ENCODE data around the gene NLRP1. TPM values are rescaled to one million over a fixed set of nuclear protein-coding genes. Genes with fewer than 3 reads are reported as not detected.

The NLRP1 gene
- total RNA-seq, 2 donors from 2014 or later = 11.4 to 16.5 TPM

GRCh38 chr17:5610956-5611355 is 26.6 kb upstream of the NLRP1 start:
- H3K36me3 ChIP-seq = no peaks in the 10 kb centered on the region
- DNase-seq (ENCODE audit: low spot score) = no peak
- no peak overlapping the region for H3K27ac ChIP-seq
- H3K9me3 ChIP-seq = no peaks in the 10 kb centered on the region
- no peak for TF ChIP-seq CTCF (IDR thresholded peaks at IDR 0.05)
- no peak overlapping the region for H3K4me3 ChIP-seq
- H3K4me1 ChIP-seq = no peaks in the 10 kb centered on the region
- H3K27me3 ChIP-seq = no peaks in the 10 kb centered on the region

- no peak for TF ChIP-seq CTCF (IDR thresholded peaks at IDR 0.05)
- H3K4me3 ChIP-seq = no peak overlapping the region
- H3K4me1 ChIP-seq = no peaks in the 10 kb centered on the region
- H3K27me3 ChIP-seq = no peaks in the 10 kb centered on the region
- no peak overlapping the region for H3K27ac ChIP-seq
- no peak for DNase-seq (ENCODE audit: low spot score)
- H3K36me3 ChIP-seq = no peaks in the 10 kb centered on the region
- H3K9me3 ChIP-seq = peaks cover 0 to 10% of the 10 kb centered on the region in 2 donors
These were observed 24.2 kb upstream of the NLRP1 start for GRCh38 chr17:5608399-5609112.

GRCh38 chr17:5607946-5608345 is 23.6 kb upstream of the NLRP1 start:
- no peak for DNase-seq (ENCODE audit: low spot score)
- Histone ChIP-seq H3K27ac (no peak overlapping the region), H3K9me3 (peaks cover 0 to 10% of the 10 kb centered on the region in 2 donors), H3K36me3 (no peaks in the 10 kb centered on the region), H3K4me3 (no peak overlapping the region), H3K27me3 (no peaks in the 10 kb centered on the region), H3K4me1 (no peaks in the 10 kb centered on the region)
- no peak for TF ChIP-seq CTCF (IDR thresholded peaks at IDR 0.05)

GRCh38 chr17:5605452-5605851 is 21.1 kb upstream of the NLRP1 start:
- no peaks in the 10 kb centered on the region for H3K4me1 ChIP-seq
- DNase-seq (ENCODE audit: low spot score) = no peak
- peaks cover 0 to 10% of the 10 kb centered on the region in 2 donors for H3K9me3 ChIP-seq
- H3K27ac ChIP-seq = no peak overlapping the region
- H3K36me3 ChIP-seq = no peaks in the 10 kb centered on the region
- no peaks in the 10 kb centered on the region for H3K27me3 ChIP-seq
- H3K4me3 ChIP-seq = no peak overlapping the region
- TF ChIP-seq CTCF (IDR thresholded peaks at IDR 0.05) = no peak

GRCh38 chr17:5600041-5600440 is 15.7 kb upstream of the NLRP1 start:
- Histone ChIP-seq H3K27me3 (no peaks in the 10 kb centered on the region), H3K27ac (no peak overlapping the region)

More at GRCh38 chr17:5600041-5600440, 15.7 kb upstream of the NLRP1 start:
- TF ChIP-seq CTCF (IDR thresholded peaks at IDR 0.05) = no peak
- DNase-seq (ENCODE audit: low spot score) = no peak
- peaks cover 0 to 2% of the 10 kb centered on the region in 2 donors for H3K9me3 ChIP-seq
- no peaks in the 10 kb centered on the region for H3K36me3 ChIP-seq
- H3K4me1 ChIP-seq = no peaks in the 10 kb centered on the region
- H3K4me3 ChIP-seq = no peak overlapping the region

All from right atrium auricular region (tissue), 2 donors.